ENCODE data around the gene LNX2. TPM values are rescaled to one million over a fixed set of nuclear protein-coding genes. Genes with fewer than 3 reads are reported as not detected.
A peak's percentile ranks its signal among the peaks of the same experiment; 100 is the strongest.

LNX2 gene
- polyA plus RNA-seq, 1 donor (not counting 4 experiments of a cell fraction or from before 2014, with no cell fraction given), result 17.0 TPM

- Histone ChIP-seq H4K20me1 (ENCODE audit: control insufficient read depth, extremely low read depth, insufficient read depth, low read length) (no peaks in the 10 kb centered on the region), H3K9me1 (ENCODE audit: control insufficient read depth, extremely low read depth, insufficient read depth, low read length) (no peaks in the 10 kb centered on the region), H3K36me3 (ENCODE audit: control insufficient read depth in 2 of 2, extremely low read depth in 1 of 2, insufficient read depth in 2 of 2, low read length in 2 of 2) (peaks cover 4 to 11% of the 10 kb centered on the region in 2 experiments), H3K4me2 (ENCODE audit: control insufficient read depth, extremely low read depth, insufficient read depth, low read depth, low read length) (no peak overlapping the region), H3K4me3 (ENCODE audit: control insufficient read depth in 2 of 3, extremely low read depth in 1 of 3, insufficient read depth in 2 of 3, low read depth in 1 of 3, low read length in 3 of 3) (no peak overlapping the region), H3K27me3 (ENCODE audit: control insufficient read depth, extremely low read depth, insufficient read depth, low read length) (no peaks in the 10 kb centered on the region), H3K79me2 (ENCODE audit: control insufficient read depth, insufficient read depth, low read length) (peaks cover 37% of the 10 kb centered on the region), H3K9me3 (ENCODE audit: control insufficient read depth, low read depth, low read length) (no peaks in the 10 kb centered on the region), H3K4me1 (ENCODE audit: control insufficient read depth, extremely low read depth, insufficient read depth, low read length) (peaks cover 33% of the 10 kb centered on the region), H3K27ac (ENCODE audit: control insufficient read depth, insufficient read depth, low read length) (peak overlapping the region; percentile 2), H3K9ac (ENCODE audit: control insufficient read depth, extremely low read depth, insufficient read depth, low read length) (no peak overlapping the region), H2AFZ (ENCODE audit: control insufficient read depth, low read length) (no peak overlapping the region)
- dilution Hi-C loops (cut with MboI; ENCODE audit: extremely low pct_ligation_motif_present, low sequenced_read_pairs), result no loop called here
- no peak for TF ChIP-seq EZH2 (IDR thresholded peaks at IDR 0.05; ENCODE audit: low read length)
- no peak for TF ChIP-seq CTCF (optimal IDR thresholded peaks at IDR 0.05 in 1 of 3, IDR thresholded peaks at IDR 0.05 in 1 of 3, conservative IDR thresholded peaks at IDR 0.05 in 1 of 3; ENCODE audit: extremely low read depth in 1 of 3, insufficient read depth in 2 of 3, low read length in 3 of 3)
- no peak for FAIRE-seq
- DNase-seq (ENCODE audit: low read depth, low spot score), result no peak
These were observed 49.4 kb downstream of the LNX2 start for GRCh38 chr13:27570906-27571305.

- H3K9me1 ChIP-seq (ENCODE audit: control insufficient read depth, extremely low read depth, insufficient read depth, low read length), result no peaks in the 10 kb centered on the region
These were observed 50.9 kb downstream of the LNX2 start for GRCh38 chr13:27569405-27569804.

More at GRCh38 chr13:27569405-27569804, 50.9 kb downstream of the LNX2 start:
- DNase-seq (ENCODE audit: low read depth, low spot score) (no peak), FAIRE-seq (peak; percentile 79)
- Histone ChIP-seq H2AFZ (ENCODE audit: control insufficient read depth, low read length) (no peak overlapping the region), H3K27me3 (ENCODE audit: control insufficient read depth, extremely low read depth, insufficient read depth, low read length) (no peaks in the 10 kb centered on the region), H3K9me3 (ENCODE audit: control insufficient read depth, low read depth, low read length) (no peaks in the 10 kb centered on the region), H3K79me2 (ENCODE audit: control insufficient read depth, insufficient read depth, low read length) (peaks cover 24% of the 10 kb centered on the region), H3K4me3 (ENCODE audit: control insufficient read depth in 2 of 3, extremely low read depth in 1 of 3, insufficient read depth in 2 of 3, low read depth in 1 of 3, low read length in 3 of 3) (no peak overlapping the region), H3K9ac (ENCODE audit: control insufficient read depth, extremely low read depth, insufficient read depth, low read length) (no peak overlapping the region), H3K36me3 (ENCODE audit: control insufficient read depth in 2 of 2, extremely low read depth in 1 of 2, insufficient read depth in 2 of 2, low read length in 2 of 2) (peaks cover 4 to 18% of the 10 kb centered on the region in 2 experiments), H3K4me2 (ENCODE audit: control insufficient read depth, extremely low read depth, insufficient read depth, low read depth, low read length) (peak overlapping the region; percentile 42), H3K27ac (ENCODE audit: control insufficient read depth, insufficient read depth, low read length) (peak overlapping the region; percentile 63), H3K4me1 (ENCODE audit: control insufficient read depth, extremely low read depth, insufficient read depth, low read length) (peaks cover 33% of the 10 kb centered on the region), H4K20me1 (ENCODE audit: control insufficient read depth, extremely low read depth, insufficient read depth, low read length) (no peaks in the 10 kb centered on the region)
- dilution Hi-C loops (cut with MboI; ENCODE audit: extremely low pct_ligation_motif_present, low sequenced_read_pairs), result no loop called here
- TF ChIP-seq EZH2 (IDR thresholded peaks at IDR 0.05; ENCODE audit: low read length) (no peak), CTCF (optimal IDR thresholded peaks at IDR 0.05 in 1 of 3, IDR thresholded peaks at IDR 0.05 in 1 of 3, conservative IDR thresholded peaks at IDR 0.05 in 1 of 3; ENCODE audit: extremely low read depth in 1 of 3, insufficient read depth in 2 of 3, low read length in 3 of 3) (no peak)
